ENCODE results near the gene ZNF500. TPM values are rescaled to one million over a fixed set of nuclear protein-coding genes. Genes with fewer than 3 reads are reported as not detected.

ZNF500 gene
- total and polyA plus RNA-seq, 2 experiments from 2014 or later, result 5.8 to 15.3 TPM

DNA sequence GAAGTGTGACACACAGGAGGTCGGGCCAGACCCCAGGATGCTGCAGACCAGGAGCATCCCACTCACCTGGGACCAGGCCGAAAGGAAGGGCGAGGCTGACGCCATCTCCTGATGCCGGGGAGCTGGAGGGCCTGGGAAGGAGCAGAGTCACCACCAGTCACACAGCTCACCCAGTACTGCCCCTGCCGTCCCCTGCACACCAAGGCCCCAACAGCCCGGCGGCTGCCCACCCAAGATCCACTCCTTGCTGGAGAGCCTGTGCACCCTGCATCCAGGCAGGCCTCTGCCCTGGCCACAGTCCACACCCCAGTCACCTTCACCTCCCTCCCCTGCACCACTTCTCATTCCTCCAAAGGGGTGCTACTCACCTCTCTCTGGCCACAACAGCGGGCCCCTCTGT lies 4.8 kb downstream of the ZNF500 start (continued):
- TF ChIP-seq, protein P1, sequence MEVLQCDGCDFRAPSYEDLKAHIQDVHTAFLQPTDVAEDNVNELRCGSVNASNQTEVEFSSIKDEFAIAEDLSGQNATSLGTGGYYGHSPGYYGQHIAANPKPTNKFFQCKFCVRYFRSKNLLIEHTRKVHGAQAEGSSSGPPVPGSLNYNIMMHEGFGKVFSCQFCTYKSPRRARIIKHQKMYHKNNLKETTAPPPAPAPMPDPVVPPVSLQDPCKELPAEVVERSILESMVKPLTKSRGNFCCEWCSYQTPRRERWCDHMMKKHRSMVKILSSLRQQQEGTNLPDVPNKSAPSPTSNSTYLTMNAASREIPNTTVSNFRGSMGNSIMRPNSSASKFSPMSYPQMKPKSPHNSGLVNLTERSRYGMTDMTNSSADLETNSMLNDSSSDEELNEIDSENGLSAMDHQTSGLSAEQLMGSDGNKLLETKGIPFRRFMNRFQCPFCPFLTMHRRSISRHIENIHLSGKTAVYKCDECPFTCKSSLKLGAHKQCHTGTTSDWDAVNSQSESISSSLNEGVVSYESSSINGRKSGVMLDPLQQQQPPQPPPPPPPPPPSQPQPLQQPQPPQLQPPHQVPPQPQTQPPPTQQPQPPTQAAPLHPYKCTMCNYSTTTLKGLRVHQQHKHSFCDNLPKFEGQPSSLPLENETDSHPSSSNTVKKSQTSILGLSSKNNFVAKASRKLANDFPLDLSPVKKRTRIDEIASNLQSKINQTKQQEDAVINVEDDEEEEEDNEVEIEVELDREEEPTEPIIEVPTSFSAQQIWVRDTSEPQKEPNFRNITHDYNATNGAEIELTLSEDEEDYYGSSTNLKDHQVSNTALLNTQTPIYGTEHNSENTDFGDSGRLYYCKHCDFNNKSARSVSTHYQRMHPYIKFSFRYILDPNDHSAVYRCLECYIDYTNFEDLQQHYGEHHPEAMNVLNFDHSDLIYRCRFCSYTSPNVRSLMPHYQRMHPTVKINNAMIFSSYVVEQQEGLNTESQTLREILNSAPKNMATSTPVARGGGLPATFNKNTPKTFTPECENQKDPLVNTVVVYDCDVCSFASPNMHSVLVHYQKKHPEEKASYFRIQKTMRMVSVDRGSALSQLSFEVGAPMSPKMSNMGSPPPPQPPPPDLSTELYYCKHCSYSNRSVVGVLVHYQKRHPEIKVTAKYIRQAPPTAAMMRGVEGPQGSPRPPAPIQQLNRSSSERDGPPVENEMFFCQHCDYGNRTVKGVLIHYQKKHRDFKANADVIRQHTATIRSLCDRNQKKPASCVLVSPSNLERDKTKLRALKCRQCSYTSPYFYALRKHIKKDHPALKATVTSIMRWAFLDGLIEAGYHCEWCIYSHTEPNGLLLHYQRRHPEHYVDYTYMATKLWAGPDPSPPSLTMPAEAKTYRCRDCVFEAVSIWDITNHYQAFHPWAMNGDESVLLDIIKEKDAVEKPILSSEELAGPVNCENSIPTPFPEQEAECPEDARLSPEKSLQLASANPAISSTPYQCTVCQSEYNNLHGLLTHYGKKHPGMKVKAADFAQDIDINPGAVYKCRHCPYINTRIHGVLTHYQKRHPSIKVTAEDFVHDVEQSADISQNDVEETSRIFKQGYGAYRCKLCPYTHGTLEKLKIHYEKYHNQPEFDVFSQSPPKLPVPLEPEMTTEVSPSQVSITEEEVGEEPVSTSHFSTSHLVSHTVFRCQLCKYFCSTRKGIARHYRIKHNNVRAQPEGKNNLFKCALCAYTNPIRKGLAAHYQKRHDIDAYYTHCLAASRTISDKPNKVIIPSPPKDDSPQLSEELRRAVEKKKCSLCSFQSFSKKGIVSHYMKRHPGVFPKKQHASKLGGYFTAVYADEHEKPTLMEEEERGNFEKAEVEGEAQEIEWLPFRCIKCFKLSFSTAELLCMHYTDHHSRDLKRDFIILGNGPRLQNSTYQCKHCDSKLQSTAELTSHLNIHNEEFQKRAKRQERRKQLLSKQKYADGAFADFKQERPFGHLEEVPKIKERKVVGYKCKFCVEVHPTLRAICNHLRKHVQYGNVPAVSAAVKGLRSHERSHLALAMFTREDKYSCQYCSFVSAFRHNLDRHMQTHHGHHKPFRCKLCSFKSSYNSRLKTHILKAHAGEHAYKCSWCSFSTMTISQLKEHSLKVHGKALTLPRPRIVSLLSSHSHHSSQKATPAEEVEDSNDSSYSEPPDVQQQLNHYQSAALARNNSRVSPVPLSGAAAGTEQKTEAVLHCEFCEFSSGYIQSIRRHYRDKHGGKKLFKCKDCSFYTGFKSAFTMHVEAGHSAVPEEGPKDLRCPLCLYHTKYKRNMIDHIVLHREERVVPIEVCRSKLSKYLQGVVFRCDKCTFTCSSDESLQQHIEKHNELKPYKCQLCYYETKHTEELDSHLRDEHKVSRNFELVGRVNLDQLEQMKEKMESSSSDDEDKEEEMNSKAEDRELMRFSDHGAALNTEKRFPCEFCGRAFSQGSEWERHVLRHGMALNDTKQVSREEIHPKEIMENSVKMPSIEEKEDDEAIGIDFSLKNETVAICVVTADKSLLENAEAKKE (CRISPR knock-in tag; IDR thresholded peaks at IDR 0.05), result no peak
- no peak for TF ChIP-seq STAT1 (IDR thresholded peaks at IDR 0.05; ENCODE audit: unreplicated experiment)
- TF ChIP-seq, protein P2, sequence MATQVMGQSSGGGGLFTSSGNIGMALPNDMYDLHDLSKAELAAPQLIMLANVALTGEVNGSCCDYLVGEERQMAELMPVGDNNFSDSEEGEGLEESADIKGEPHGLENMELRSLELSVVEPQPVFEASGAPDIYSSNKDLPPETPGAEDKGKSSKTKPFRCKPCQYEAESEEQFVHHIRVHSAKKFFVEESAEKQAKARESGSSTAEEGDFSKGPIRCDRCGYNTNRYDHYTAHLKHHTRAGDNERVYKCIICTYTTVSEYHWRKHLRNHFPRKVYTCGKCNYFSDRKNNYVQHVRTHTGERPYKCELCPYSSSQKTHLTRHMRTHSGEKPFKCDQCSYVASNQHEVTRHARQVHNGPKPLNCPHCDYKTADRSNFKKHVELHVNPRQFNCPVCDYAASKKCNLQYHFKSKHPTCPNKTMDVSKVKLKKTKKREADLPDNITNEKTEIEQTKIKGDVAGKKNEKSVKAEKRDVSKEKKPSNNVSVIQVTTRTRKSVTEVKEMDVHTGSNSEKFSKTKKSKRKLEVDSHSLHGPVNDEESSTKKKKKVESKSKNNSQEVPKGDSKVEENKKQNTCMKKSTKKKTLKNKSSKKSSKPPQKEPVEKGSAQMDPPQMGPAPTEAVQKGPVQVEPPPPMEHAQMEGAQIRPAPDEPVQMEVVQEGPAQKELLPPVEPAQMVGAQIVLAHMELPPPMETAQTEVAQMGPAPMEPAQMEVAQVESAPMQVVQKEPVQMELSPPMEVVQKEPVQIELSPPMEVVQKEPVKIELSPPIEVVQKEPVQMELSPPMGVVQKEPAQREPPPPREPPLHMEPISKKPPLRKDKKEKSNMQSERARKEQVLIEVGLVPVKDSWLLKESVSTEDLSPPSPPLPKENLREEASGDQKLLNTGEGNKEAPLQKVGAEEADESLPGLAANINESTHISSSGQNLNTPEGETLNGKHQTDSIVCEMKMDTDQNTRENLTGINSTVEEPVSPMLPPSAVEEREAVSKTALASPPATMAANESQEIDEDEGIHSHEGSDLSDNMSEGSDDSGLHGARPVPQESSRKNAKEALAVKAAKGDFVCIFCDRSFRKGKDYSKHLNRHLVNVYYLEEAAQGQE (IDR thresholded peaks at IDR 0.05; ENCODE audit: unreplicated experiment), result no peak
- TF ChIP-seq CREB1 (CRISPR knock-in tag; IDR thresholded peaks at IDR 0.05; ENCODE audit: low read depth), result no peak
- no peak for TF ChIP-seq JUNB (IDR thresholded peaks at IDR 0.05; ENCODE audit: unreplicated experiment)
- no peak for TF ChIP-seq ZNF114 (CRISPR knock-in tag; IDR thresholded peaks at IDR 0.05)
- TF ChIP-seq, protein P3, sequence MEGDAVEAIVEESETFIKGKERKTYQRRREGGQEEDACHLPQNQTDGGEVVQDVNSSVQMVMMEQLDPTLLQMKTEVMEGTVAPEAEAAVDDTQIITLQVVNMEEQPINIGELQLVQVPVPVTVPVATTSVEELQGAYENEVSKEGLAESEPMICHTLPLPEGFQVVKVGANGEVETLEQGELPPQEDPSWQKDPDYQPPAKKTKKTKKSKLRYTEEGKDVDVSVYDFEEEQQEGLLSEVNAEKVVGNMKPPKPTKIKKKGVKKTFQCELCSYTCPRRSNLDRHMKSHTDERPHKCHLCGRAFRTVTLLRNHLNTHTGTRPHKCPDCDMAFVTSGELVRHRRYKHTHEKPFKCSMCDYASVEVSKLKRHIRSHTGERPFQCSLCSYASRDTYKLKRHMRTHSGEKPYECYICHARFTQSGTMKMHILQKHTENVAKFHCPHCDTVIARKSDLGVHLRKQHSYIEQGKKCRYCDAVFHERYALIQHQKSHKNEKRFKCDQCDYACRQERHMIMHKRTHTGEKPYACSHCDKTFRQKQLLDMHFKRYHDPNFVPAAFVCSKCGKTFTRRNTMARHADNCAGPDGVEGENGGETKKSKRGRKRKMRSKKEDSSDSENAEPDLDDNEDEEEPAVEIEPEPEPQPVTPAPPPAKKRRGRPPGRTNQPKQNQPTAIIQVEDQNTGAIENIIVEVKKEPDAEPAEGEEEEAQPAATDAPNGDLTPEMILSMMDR (conservative IDR thresholded peaks at IDR 0.05; ENCODE audit: low read depth in 2 of 2), result no peak

Data from GM23338 (cell line).